ENCODE measurements around the gene TBX5.

Gene TBX5

GRCh38 chr12:114430306-114430705, 24.4 kb upstream of the TBX5 start:
- DNase-seq = no peak

- no peak for DNase-seq
These were observed 19.2 kb upstream of the TBX5 start for GRCh38 chr12:114425031-114425626.

- no peak for DNase-seq
These were observed 15.0 kb upstream of the TBX5 start for GRCh38 chr12:114420944-114421335.

GRCh38 chr12:114420182-114420943, 14.4 kb upstream of the TBX5 start:
- DNase-seq = no peak

GRCh38 chr12:114416028-114416427, 10.1 kb upstream of the TBX5 start:
- no peak for DNase-seq

- DNase-seq = no peak
These were observed 9.6 kb upstream of the TBX5 start for GRCh38 chr12:114415525-114415868.

- DNase-seq = no peak
These were observed 9.1 kb upstream of the TBX5 start for GRCh38 chr12:114414866-114415524.

GRCh38 chr12:114414031-114414865, 8.3 kb upstream of the TBX5 start:
- no peak for DNase-seq

GRCh38 chr12:114412825-114413749, 7.1 kb upstream of the TBX5 start:
- no peak for DNase-seq

GRCh38 chr12:114412307-114412706, 6.4 kb upstream of the TBX5 start:
- DNase-seq = no peak

GRCh38 chr12:114411071-114411837, 5.3 kb upstream of the TBX5 start:
- no peak for DNase-seq

GRCh38 chr12:114409852-114410600, 4.1 kb upstream of the TBX5 start:
- DNase-seq = no peak

GRCh38 chr12:114408886-114409851, 3.2 kb upstream of the TBX5 start:
- DNase-seq = no peak

- DNase-seq = no peak
These were observed 2.5 kb upstream of the TBX5 start for GRCh38 chr12:114408471-114408885.

GRCh38 chr12:114407842-114408411, 2.0 kb upstream of the TBX5 start:
- DNase-seq = no peak

GRCh38 chr12:114406984-114407841, 1.3 kb upstream of the TBX5 start:
- no peak for DNase-seq

- DNase-seq = peak; percentile 13
These were observed 506 bp upstream of the TBX5 start for GRCh38 chr12:114406316-114406983.
